A549 (cell line): ENCODE measurements around the gene CYB561.

Experiments
- BHLHE40 ChIP-seq: IDR thresholded peaks from 2 replicates; pipeline ENCODE4 v1.6.1; 2012; ENCODE audit warnings: low read depth, low read length, inconsistent platforms
- CBX8 ChIP-seq: fragments of 200-600 bp; sonication (generic); IDR thresholded peaks from 2 replicates; pipeline ENCODE4 v1.6.1; 2016
- CHD2 ChIP-seq: fragments of 150-350 bp; IDR thresholded peaks from 2 replicates; pipeline ENCODE4 v1.6.1; 2014; ENCODE audit warnings: low read length; ENCODE audit not compliant: partially characterized antibody
- CTCF ChIP-seq: fragments of >200 bp; sonication (Bioruptor Twin); formaldehyde crosslinking; IDR thresholded peaks from 3 replicates; pipeline ENCODE4 v1.5.1; 2016
- ESRRA ChIP-seq: fragments of 150-350 bp; IDR thresholded peaks from 2 replicates; pipeline ENCODE4 v1.6.1; 2014; ENCODE audit warnings: mild to moderate bottlenecking, low read length, borderline replicate concordance
- JUNB ChIP-seq: fragments of >200 bp; sonication (Bioruptor Twin); formaldehyde crosslinking; IDR thresholded peaks from 2 replicates; pipeline ENCODE4 v1.6.1; 2016
- NFE2L2 ChIP-seq: fragments of 150-350 bp; conservative IDR thresholded peaks from 2 replicates; pipeline ENCODE4 v1.6.1; 2014; ENCODE audit warnings: low read length
- POLR2A ChIP-seq: IDR thresholded peaks from 2 replicates; pipeline ENCODE4 v1.6.1; 2012; ENCODE audit warnings: mild to moderate bottlenecking, low read length
- RAD21 ChIP-seq, 2 experiments: fragments of >200 bp in 1 of 2; sonication (Bioruptor Twin) in 1 of 2; formaldehyde crosslinking in 1 of 2; IDR thresholded peaks in 1 of 2; conservative IDR thresholded peaks in 1 of 2; 2 replicates in 1 of 2; 3 replicates in 1 of 2; pipeline ENCODE4 v1.6.1; 2012 to 2018; ENCODE audit warnings: inconsistent platforms in 1 of 2
- RNF2 ChIP-seq: fragments of 200-600 bp; sonication (generic); IDR thresholded peaks from 2 replicates; pipeline ENCODE4 v1.6.1; 2016; ENCODE audit warnings: low read depth, mild to moderate bottlenecking, antibody characterized with exemption, moderate library complexity, borderline replicate concordance
- TF ChIP-seq, protein P1 (sequence below): fragments of 150-350 bp; IDR thresholded peaks from 2 replicates; pipeline ENCODE4 v1.6.1; 2014; ENCODE audit warnings: low read depth, mild to moderate bottlenecking, low read length

DNA sequence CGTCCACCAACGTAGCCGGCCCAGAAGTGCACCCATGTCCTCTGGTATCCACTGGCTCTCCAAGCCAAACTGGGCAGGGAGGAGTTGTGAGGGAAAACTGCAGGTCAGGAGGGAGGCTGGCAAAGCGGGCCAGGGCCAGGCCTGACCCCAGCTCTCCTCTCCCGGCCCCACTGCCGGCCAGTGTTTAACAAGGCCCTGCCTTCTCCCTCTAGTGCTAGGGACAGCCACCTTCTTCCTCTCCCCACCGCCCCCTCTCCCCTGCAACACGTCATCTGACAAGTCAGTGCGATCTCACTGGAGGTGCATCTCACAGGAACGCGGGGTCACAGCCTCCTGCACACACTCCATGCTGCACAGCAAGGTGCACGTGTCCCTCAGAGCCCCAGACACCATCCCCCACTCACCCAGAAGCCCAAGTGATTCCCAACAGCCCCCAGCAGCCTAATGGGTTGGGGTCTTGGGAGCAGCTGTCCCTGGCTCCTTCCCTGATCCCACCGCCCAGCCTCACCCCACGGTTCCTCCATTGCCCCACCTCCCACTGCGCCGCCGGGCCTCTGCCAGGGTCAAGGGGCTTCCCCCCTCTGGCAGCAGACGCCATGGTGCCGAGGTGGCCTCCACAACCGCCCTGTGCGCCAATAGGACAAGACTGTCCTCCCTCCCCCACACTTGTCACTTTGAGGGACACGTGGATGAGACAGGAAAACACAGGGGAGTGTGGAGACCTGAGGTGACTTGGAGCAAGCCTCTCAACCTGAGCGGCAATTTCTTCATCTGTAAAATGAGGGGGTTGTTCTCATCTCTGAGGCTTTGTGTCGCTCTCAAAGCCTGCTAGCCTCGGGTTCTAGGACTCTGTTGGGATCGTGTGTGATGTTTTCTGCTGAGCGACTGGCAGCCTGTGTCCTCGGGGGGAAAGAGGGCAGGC is 29.6 kb upstream of the CYB561 start:
- TF ChIP-seq, protein P1, sequence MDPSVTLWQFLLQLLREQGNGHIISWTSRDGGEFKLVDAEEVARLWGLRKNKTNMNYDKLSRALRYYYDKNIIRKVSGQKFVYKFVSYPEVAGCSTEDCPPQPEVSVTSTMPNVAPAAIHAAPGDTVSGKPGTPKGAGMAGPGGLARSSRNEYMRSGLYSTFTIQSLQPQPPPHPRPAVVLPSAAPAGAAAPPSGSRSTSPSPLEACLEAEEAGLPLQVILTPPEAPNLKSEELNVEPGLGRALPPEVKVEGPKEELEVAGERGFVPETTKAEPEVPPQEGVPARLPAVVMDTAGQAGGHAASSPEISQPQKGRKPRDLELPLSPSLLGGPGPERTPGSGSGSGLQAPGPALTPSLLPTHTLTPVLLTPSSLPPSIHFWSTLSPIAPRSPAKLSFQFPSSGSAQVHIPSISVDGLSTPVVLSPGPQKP, result no peak
- TF ChIP-seq BHLHE40 (no peak), RNF2 (no peak), CBX8 (no peak), CTCF (no peak), CHD2 (no peak), NFE2L2 (no peak), ESRRA (no peak), RAD21 (conservative IDR thresholded peaks at IDR 0.05 in 1 of 2, IDR thresholded peaks at IDR 0.05 in 1 of 2) (no peak), POLR2A (no peak), JUNB (no peak)
